K562 (cell line): ENCODE results near the gene BMP10. TPM values are rescaled to one million over a fixed set of nuclear protein-coding genes. Genes with fewer than 3 reads are reported as not detected.

Experiments
- CAMTA2 ChIP-seq: fragments of 250-450 bp; sonication (Bioruptor Pico); conservative IDR thresholded peaks from 2 replicates; pipeline ENCODE4 v1.5.1; 2022
- CBX2 ChIP-seq: fragments of 200-600 bp; sonication (generic); IDR thresholded peaks from one replicate; pipeline ENCODE4 v1.6.1; 2012; ENCODE audit warnings: mild to moderate bottlenecking, low read length, inconsistent platforms; ENCODE audit not compliant: insufficient read depth, poor library complexity, severe bottlenecking
- CBX3 ChIP-seq, 2 experiments: IDR thresholded peaks; 1 replicate in 1 of 2; 2 replicates in 1 of 2; pipeline ENCODE4 v1.6.1; 2012; ENCODE audit warnings: inconsistent platforms in 2 of 2, low read length in 2 of 2, borderline replicate concordance in 1 of 2, control low read depth in 1 of 2
- COPS2 ChIP-seq: fragments of 450-650 bp; conservative IDR thresholded peaks from 2 replicates; pipeline ENCODE4 v1.6.1; 2016; ENCODE audit warnings: mild to moderate bottlenecking, moderate library complexity
- DACH1 ChIP-seq: fragments of 450-650 bp; IDR thresholded peaks from 2 replicates; pipeline ENCODE4 v1.6.1; 2018; ENCODE audit not compliant: partially characterized antibody
- DDX20 ChIP-seq: fragments of 450-650 bp; IDR thresholded peaks from 2 replicates; pipeline ENCODE4 v1.6.1; 2016; ENCODE audit warnings: missing genetic modification characterization, low read depth, mild to moderate bottlenecking, missing compliant biosample characterization, moderate library complexity
- E2F6 ChIP-seq, 2 experiments: IDR thresholded peaks; 2 replicates each; pipeline ENCODE4 v1.6.1; 2011; ENCODE audit warnings: borderline replicate concordance in 1 of 2, control low read depth in 1 of 2, low read depth in 1 of 2, low read length in 1 of 2, mild to moderate bottlenecking in 1 of 2, mixed read lengths in 1 of 2, moderate library complexity in 1 of 2; ENCODE audit not compliant: insufficient read depth in 1 of 2, insufficient read length in 1 of 2, poor library complexity in 1 of 2, severe bottlenecking in 1 of 2; ENCODE audit errors: extremely low read depth in 1 of 2
- HLTF ChIP-seq: fragments of 450-650 bp; IDR thresholded peaks from 2 replicates; pipeline ENCODE4 v1.6.1; 2016
- IRF2 ChIP-seq: sonication (generic); formaldehyde crosslinking; IDR thresholded peaks from 2 replicates; pipeline ENCODE4 v1.8.1; 2022; ENCODE audit warnings: mild to moderate bottlenecking, missing genetic modification reagents
- IRF9 ChIP-seq: fragments of 450-650 bp; IDR thresholded peaks from 2 replicates; pipeline ENCODE4 v1.6.1; 2016; ENCODE audit warnings: missing biosample characterization, missing genetic modification characterization
- KAT8 ChIP-seq: fragments of 450-650 bp; IDR thresholded peaks from 2 replicates; pipeline ENCODE4 v1.6.1; 2016; ENCODE audit warnings: low read depth, mild to moderate bottlenecking
- NFRKB ChIP-seq: fragments of 450-650 bp; IDR thresholded peaks from 2 replicates; pipeline ENCODE4 v1.6.1; 2016; ENCODE audit warnings: low read depth
- PTBP1 ChIP-seq: fragments of 200-400 bp; formaldehyde crosslinking; IDR thresholded peaks from 2 replicates; pipeline ENCODE4 v1.6.1; 2017; ENCODE audit warnings: low read depth, low read length
- SMARCA5 ChIP-seq: fragments of 450-650 bp; IDR thresholded peaks from 2 replicates; pipeline ENCODE4 v1.6.1; 2016
- SMARCB1 ChIP-seq: IDR thresholded peaks from 2 replicates; pipeline ENCODE4 v1.6.1; 2011; ENCODE audit warnings: improper control_type of control experiment, low read depth; ENCODE audit not compliant: insufficient read length
- SP2 ChIP-seq: IDR thresholded peaks from 2 replicates; pipeline ENCODE4 v1.6.1; 2011; ENCODE audit warnings: mild to moderate bottlenecking, low read depth, low read length, moderate library complexity; ENCODE audit not compliant: poor library complexity, severe bottlenecking; ENCODE audit errors: extremely low read depth
- SREBF2 ChIP-seq: sonication (generic); formaldehyde crosslinking; IDR thresholded peaks from 2 replicates; pipeline ENCODE4 v1.4.0; 2020; ENCODE audit warnings: mild to moderate bottlenecking, missing genetic modification reagents
- TSC22D4 ChIP-seq: fragments of 450-650 bp; IDR thresholded peaks from 2 replicates; pipeline ENCODE4 v1.6.1; 2016; ENCODE audit warnings: missing genetic modification characterization, missing biosample characterization, control low read depth
- ZBTB11 ChIP-seq, 3 experiments: fragments of 200-800 bp in 1 of 3; fragments of 250-450 bp in 1 of 3; fragments of 450-650 bp in 1 of 3; sonication (Bioruptor Pico) in 1 of 3; sonication (Bioruptor generic) in 1 of 3; formaldehyde crosslinking in 1 of 3; IDR thresholded peaks; 2 replicates each; pipeline versions ENCODE4 v1.6.1 to v1.8.0; 2016 to 2022; ENCODE audit warnings: mild to moderate bottlenecking in 2 of 3, missing genetic modification characterization in 2 of 3, missing compliant biosample characterization in 1 of 3, moderate library complexity in 1 of 3
- ZBTB7A ChIP-seq: IDR thresholded peaks from 2 replicates; pipeline ENCODE4 v1.6.1; 2011; ENCODE audit warnings: low read depth, mild to moderate bottlenecking, low read length, moderate library complexity, borderline replicate concordance; ENCODE audit not compliant: control insufficient read depth
- ZC3H4 ChIP-seq: sonication (generic); formaldehyde crosslinking; IDR thresholded peaks from 2 replicates; pipeline ENCODE4 v1.9.0; 2021; ENCODE audit warnings: missing genetic modification reagents, borderline replicate concordance
- ZNF41 ChIP-seq: fragments of 250-450 bp; sonication (Bioruptor Pico); conservative IDR thresholded peaks from 2 replicates; pipeline ENCODE4 v1.4.0; 2020; ENCODE audit warnings: mild to moderate bottlenecking
- ZNF668 ChIP-seq: fragments of 250-450 bp; sonication (Bioruptor Pico); IDR thresholded peaks from 2 replicates; pipeline ENCODE4 v1.8.0; 2022; ENCODE audit warnings: mild to moderate bottlenecking, inconsistent platforms
- ZNF699 ChIP-seq: fragments of 250-450 bp; sonication (Bioruptor Pico); IDR thresholded peaks from 2 replicates; pipeline ENCODE4 v1.8.0; 2021; ENCODE audit warnings: mild to moderate bottlenecking, moderate library complexity; ENCODE audit not compliant: insufficient replicate concordance
- ZNF75A ChIP-seq: fragments of 450-650 bp; formaldehyde crosslinking; IDR thresholded peaks from 2 replicates; pipeline ENCODE4 v1.4.0; 2020; ENCODE audit warnings: mild to moderate bottlenecking
- polyA plus RNA-seq, 8 experiments: library from polyadenylated mRNA; depleted of rRNA in 4 of 8; stranded (reverse) in 5 of 8; unstranded in 3 of 8; fragments of >200 nt; fragmentation: Nextera tagmentation in 2 of 8; fragmentation: Illumina TruSeq in 1 of 8; extraction: Ambion mirVana in 2 of 8; extraction: Trizol in 1 of 8; gene quantifications; 2 replicates each; pipeline versions ENCODE4 v1.2.1 to v1.2.3, GENCODE V29; 2011 to 2014; ENCODE audit warnings: inconsistent platforms in 1 of 8, missing spikeins in 1 of 8
- total RNA-seq, 7 experiments: library from RNA; depleted of rRNA in 6 of 7; stranded (reverse); fragments of >200 nt in 6 of 7; fragmentation: Illumina TruSeq in 2 of 7; extraction: Trizol in 2 of 7; gene quantifications; 2 replicates each; pipeline versions ENCODE4 v1.2.1 to v1.2.3, GENCODE V29; 2011 to 2021; ENCODE audit warnings: low replicate concordance in 1 of 7

BMP10 gene
- total and polyA plus RNA-seq, 9 of the 15 experiments (the other 6 are each of a cell fraction or from before 2014, with no cell fraction given) = 0.11 to 0.91 (median 0.43) TPM

- TF ChIP-seq ZNF699 (CRISPR knock-in tag) (no peak), CAMTA2 (CRISPR knock-in tag) (no peak), TSC22D4 (tag) (no peak), NFRKB (peak; percentile 37; the same call in 1 of the 2 replicates), DACH1 (no peak), IRF2 (CRISPR knock-in tag) (no peak), ZC3H4 (CRISPR knock-in tag) (no peak), ZNF41 (CRISPR knock-in tag) (no peak), ZBTB11 (CRISPR knock-in tag; IDR thresholded peaks at IDR 0.05) (no peak), ZNF75A (no peak), ZNF668 (CRISPR knock-in tag) (no peak), SMARCB1 (no peak), CBX2 (no peak), SMARCA5 (no peak), SP2 (no peak), DDX20 (tag) (no peak), E2F6 (IDR thresholded peaks at IDR 0.05; ENCODE audit: borderline replicate concordance in 1 of 2, extremely low read depth in 1 of 2, insufficient read depth in 1 of 2, insufficient read length in 1 of 2, low read depth in 1 of 2, low read length in 1 of 2, poor library complexity in 1 of 2, severe bottlenecking in 1 of 2) (no peak), ZBTB7A (no peak), IRF9 (no peak), KAT8 (no peak), COPS2 (no peak), SREBF2 (CRISPR knock-in tag) (no peak), HLTF (no peak), PTBP1 (no peak), CBX3 (IDR thresholded peaks at IDR 0.05; ENCODE audit: borderline replicate concordance in 1 of 2, low read length in 2 of 2) (no peak)
These were observed 982 bp downstream of the BMP10 start (continued) for GRCh38 chr2:68870215-68870614.
